DOHH2 (cell line): ENCODE measurements around the gene SEMA5A.

ENCODE experiments used
- EZH2phosphoT487 ChIP-seq: fragments of 200-600 bp; sonication (generic); IDR thresholded peaks from 2 replicates; pipeline ENCODE4 v1.6.1; 2017; ENCODE audit warnings: borderline replicate concordance, mild to moderate bottlenecking, antibody characterized with exemption, low read length, moderate library complexity, mixed read lengths
- TF ChIP-seq, protein P1 (sequence below): fragments of 200-600 bp; sonication (generic); IDR thresholded peaks from one replicate; pipeline ENCODE4 v1.5.1; 2014; ENCODE audit warnings: antibody characterized with exemption, mild to moderate bottlenecking, low read depth, low read length; ENCODE audit not compliant: poor library complexity, severe bottlenecking

DNA sequence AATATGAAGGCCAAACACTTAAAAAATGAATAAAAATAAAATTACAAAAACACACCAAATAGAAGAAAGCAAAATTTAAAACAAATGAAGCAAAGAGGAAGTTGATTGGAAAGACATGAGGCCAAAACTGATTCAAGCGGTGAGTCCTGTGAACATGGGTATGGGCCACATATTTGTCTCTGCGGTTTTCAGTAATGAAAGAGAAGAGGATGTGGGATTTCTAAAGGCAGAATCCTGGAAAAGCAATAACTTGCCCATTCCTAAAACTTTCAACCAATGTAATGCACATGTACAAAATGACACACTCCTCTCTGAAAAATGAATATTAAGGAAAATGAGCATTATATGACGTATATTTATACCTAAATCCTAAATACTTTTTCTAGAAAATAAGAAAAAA lies 263.7 kb downstream of the SEMA5A start:
- TF ChIP-seq, protein P1, sequence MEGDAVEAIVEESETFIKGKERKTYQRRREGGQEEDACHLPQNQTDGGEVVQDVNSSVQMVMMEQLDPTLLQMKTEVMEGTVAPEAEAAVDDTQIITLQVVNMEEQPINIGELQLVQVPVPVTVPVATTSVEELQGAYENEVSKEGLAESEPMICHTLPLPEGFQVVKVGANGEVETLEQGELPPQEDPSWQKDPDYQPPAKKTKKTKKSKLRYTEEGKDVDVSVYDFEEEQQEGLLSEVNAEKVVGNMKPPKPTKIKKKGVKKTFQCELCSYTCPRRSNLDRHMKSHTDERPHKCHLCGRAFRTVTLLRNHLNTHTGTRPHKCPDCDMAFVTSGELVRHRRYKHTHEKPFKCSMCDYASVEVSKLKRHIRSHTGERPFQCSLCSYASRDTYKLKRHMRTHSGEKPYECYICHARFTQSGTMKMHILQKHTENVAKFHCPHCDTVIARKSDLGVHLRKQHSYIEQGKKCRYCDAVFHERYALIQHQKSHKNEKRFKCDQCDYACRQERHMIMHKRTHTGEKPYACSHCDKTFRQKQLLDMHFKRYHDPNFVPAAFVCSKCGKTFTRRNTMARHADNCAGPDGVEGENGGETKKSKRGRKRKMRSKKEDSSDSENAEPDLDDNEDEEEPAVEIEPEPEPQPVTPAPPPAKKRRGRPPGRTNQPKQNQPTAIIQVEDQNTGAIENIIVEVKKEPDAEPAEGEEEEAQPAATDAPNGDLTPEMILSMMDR, result no peak
- no peak for TF ChIP-seq EZH2phosphoT487
